OCI-LY1 (cell line): Measurements from ENCODE around the gene BTBD6.

Experiments used
- H2AFZ ChIP-seq: fragments of 200-600 bp; sonication (generic), shearing (Covaris generic); 2 replicates; pipeline ENCODE4 v1.6.0; 2014; ENCODE audit warnings: antibody characterized with exemption, mild to moderate bottlenecking, low read length
- H3F3A ChIP-seq: fragments of 200-600 bp; sonication (generic), shearing (Covaris generic); 2 replicates; pipeline ENCODE4 v1.6.0; 2014; ENCODE audit warnings: mild to moderate bottlenecking, antibody characterized with exemption, low read length, moderate library complexity; ENCODE audit not compliant: insufficient read depth
- H3K27ac ChIP-seq: fragments of 200-600 bp; sonication (generic); 2 replicates; pipeline ENCODE4 v1.5.1; 2014; ENCODE audit warnings: low read length, mixed run types, mild to moderate bottlenecking, low read depth; ENCODE audit not compliant: poor library complexity, severe bottlenecking
- H3K27me3 ChIP-seq: fragments of 200-600 bp; sonication (generic); 2 replicates; pipeline ENCODE4 v1.6.0; 2014; ENCODE audit warnings: antibody characterized with exemption, mild to moderate bottlenecking, low read length, moderate library complexity; ENCODE audit not compliant: insufficient read depth
- H3K36me3 ChIP-seq: fragments of 200-600 bp; sonication (generic); 2 replicates; pipeline ENCODE4 v1.6.1; 2014; ENCODE audit warnings: mild to moderate bottlenecking, antibody characterized with exemption, low read length, moderate library complexity, mixed read lengths; ENCODE audit not compliant: insufficient read depth
- H3K4me1 ChIP-seq: fragments of 200-600 bp; sonication (generic); 2 replicates; pipeline ENCODE4 v1.5.1; 2014; ENCODE audit warnings: mild to moderate bottlenecking, low read length, moderate library complexity; ENCODE audit not compliant: insufficient read depth, severe bottlenecking
- H3K4me2 ChIP-seq: fragments of 200-600 bp; sonication (generic), shearing (Covaris generic); 2 replicates; pipeline ENCODE4 v1.6.1; 2014; ENCODE audit warnings: low read length
- H3K4me3 ChIP-seq: fragments of 200-600 bp; sonication (generic); 2 replicates; pipeline ENCODE4 v1.5.1; 2014; ENCODE audit warnings: low read length, low read depth, mild to moderate bottlenecking, mixed read lengths; ENCODE audit not compliant: poor library complexity, severe bottlenecking
- H3K79me2 ChIP-seq: fragments of 200-600 bp; shearing (Covaris generic); 2 replicates; pipeline ENCODE4 v1.6.1; 2016; ENCODE audit warnings: mixed run types, low read length, mixed read lengths; ENCODE audit not compliant: insufficient read depth
- H3K9ac ChIP-seq: fragments of 200-600 bp; sonication (generic), shearing (Covaris generic); 2 replicates; pipeline ENCODE4 v1.6.1; 2014; ENCODE audit warnings: mild to moderate bottlenecking, low read length, mixed read lengths
- H3K9me2 ChIP-seq: fragments of 200-600 bp; sonication (generic), shearing (Covaris generic); 2 replicates; pipeline ENCODE4 v1.6.1; 2014; ENCODE audit warnings: low read depth, mild to moderate bottlenecking, low read length, mixed read lengths
- H3K9me3 ChIP-seq: fragments of 200-600 bp; shearing (Covaris generic); 2 replicates; pipeline ENCODE4 v1.6.1; 2014; ENCODE audit warnings: low read length, mixed read lengths
- H4K20me1 ChIP-seq: fragments of 200-600 bp; sonication (generic), shearing (Covaris generic); 2 replicates; pipeline ENCODE4 v1.6.0; 2016; ENCODE audit warnings: mild to moderate bottlenecking, low read length; ENCODE audit not compliant: insufficient read depth
- EZH2 ChIP-seq: fragments of 200-600 bp; sonication (generic), shearing (Covaris generic); IDR thresholded peaks from 2 replicates; pipeline ENCODE4 v1.8.0; 2017; ENCODE audit warnings: borderline replicate concordance, mixed run types, mild to moderate bottlenecking, antibody characterized with exemption, low read length, moderate library complexity, mixed read lengths
- TF ChIP-seq, protein P1 (sequence below): fragments of 200-600 bp; sonication (generic), shearing (Covaris generic); IDR thresholded peaks from 2 replicates; pipeline ENCODE4 v1.5.1; 2017; ENCODE audit warnings: mild to moderate bottlenecking, antibody characterized with exemption, low read length, moderate library complexity, mixed read lengths

The BTBD6 gene

DNA sequence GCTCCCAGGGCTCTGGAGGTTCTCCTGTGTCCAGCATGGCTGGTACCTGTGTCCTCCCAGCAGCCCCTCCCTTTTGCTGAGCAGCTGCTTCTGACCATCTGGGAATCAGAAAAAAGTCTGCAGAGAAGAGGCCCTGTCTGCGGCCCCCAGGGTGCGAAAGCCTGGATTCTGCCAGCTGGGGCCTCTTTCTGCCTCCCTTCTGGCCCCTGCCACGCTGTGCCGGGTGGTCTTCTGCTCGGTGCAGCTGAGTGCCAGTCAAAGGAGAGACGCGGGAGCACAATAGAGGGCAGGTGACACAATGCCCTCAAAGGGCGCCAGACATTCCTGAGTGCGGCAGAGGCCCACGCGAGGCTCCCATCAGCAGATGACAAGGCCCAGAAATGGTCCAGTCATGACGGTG lies 12.6 kb downstream of the BTBD6 start:
- Histone ChIP-seq H3K4me1 (peaks cover 3% of the 10 kb centered on the region), H2AFZ (no peak overlapping the region), H3K9me3 (no peaks in the 10 kb centered on the region), H3K4me2 (no peak overlapping the region), H4K20me1 (no peaks in the 10 kb centered on the region), H3K9ac (no peak overlapping the region), H3F3A (no peaks in the 10 kb centered on the region), H3K27me3 (no peaks in the 10 kb centered on the region), H3K9me2 (no peaks in the 10 kb centered on the region), H3K79me2 (no peaks in the 10 kb centered on the region), H3K4me3 (no peak overlapping the region), H3K36me3 (no peaks in the 10 kb centered on the region), H3K27ac (no peak overlapping the region)
- TF ChIP-seq, protein P1, sequence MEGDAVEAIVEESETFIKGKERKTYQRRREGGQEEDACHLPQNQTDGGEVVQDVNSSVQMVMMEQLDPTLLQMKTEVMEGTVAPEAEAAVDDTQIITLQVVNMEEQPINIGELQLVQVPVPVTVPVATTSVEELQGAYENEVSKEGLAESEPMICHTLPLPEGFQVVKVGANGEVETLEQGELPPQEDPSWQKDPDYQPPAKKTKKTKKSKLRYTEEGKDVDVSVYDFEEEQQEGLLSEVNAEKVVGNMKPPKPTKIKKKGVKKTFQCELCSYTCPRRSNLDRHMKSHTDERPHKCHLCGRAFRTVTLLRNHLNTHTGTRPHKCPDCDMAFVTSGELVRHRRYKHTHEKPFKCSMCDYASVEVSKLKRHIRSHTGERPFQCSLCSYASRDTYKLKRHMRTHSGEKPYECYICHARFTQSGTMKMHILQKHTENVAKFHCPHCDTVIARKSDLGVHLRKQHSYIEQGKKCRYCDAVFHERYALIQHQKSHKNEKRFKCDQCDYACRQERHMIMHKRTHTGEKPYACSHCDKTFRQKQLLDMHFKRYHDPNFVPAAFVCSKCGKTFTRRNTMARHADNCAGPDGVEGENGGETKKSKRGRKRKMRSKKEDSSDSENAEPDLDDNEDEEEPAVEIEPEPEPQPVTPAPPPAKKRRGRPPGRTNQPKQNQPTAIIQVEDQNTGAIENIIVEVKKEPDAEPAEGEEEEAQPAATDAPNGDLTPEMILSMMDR: no peak
- TF ChIP-seq EZH2: no peak

DNA sequence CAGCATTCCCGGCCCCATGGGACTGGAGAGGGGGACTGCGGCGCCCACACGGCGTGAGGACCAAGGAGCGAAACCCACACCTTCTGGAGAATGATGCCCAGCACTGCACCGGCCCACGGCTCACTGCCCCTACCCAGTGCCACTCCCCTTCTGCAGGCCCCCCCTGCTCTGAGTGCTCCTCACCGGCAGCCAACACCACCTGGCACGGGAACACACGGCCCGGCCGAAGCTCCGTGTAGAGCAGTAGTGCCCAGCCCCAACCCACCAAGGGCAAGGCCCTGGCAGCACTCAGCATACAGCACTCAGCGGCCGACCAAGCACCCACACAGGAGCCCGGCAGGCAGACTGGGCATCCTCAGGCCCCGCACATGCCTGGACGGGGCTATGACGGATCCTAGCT lies 13.4 kb downstream of the BTBD6 start:
- Histone ChIP-seq H2AFZ (no peak overlapping the region), H3K9me2 (no peaks in the 10 kb centered on the region), H3K9ac (no peak overlapping the region), H3K4me3 (no peak overlapping the region), H3F3A (no peaks in the 10 kb centered on the region), H3K79me2 (no peaks in the 10 kb centered on the region), H3K4me2 (no peak overlapping the region), H3K36me3 (no peaks in the 10 kb centered on the region), H3K4me1 (peaks cover 3% of the 10 kb centered on the region), H4K20me1 (no peaks in the 10 kb centered on the region), H3K9me3 (no peaks in the 10 kb centered on the region), H3K27ac (no peak overlapping the region), H3K27me3 (no peaks in the 10 kb centered on the region)
- TF ChIP-seq, protein P1: no peak
- no peak for TF ChIP-seq EZH2

DNA sequence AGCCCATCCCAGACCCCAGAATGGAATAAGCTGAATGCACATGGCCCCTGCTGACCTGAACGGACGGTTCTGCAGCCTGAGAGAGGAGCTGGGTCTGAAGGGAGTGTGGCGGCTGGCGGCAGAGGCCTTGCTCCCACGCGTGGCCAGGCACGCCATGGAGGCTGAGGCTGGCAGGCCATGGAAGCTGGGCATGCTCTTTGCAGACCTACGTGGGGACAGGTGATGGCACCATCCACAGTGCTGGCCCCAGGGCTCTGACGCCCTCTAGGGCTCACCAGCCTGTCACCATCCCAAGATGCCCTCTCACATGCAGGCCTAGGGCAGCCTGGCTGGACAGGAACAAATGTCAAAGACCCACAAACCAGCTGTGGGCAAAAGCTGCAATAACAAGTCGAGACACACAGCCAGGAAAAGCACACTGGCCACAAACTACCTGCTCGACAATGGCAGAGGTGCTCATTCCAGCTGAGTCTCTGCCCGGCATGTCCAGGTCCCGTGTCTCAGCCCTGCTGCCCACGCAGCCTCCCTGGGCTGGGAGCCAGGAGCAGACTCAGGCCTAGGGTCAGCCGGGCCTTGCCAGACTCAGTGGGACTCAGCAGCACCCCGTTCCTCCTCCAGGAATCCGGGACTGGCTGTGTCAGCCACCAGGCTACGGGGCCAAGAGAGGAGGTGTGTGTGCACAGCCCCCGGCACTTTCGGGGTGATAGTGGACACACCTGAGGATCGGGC lies 19.7 kb downstream of the BTBD6 start:
- TF ChIP-seq, protein P1: no peak; the same call in 1 of the 2 replicates
- TF ChIP-seq EZH2: no peak
- H3K9ac ChIP-seq: no peak overlapping the region
- H3K9me3 ChIP-seq: no peaks in the 10 kb centered on the region
- no peaks in the 10 kb centered on the region for H3K27me3 ChIP-seq
- H3F3A ChIP-seq: no peaks in the 10 kb centered on the region
- H4K20me1 ChIP-seq: no peaks in the 10 kb centered on the region
- no peak overlapping the region for H3K27ac ChIP-seq
- no peaks in the 10 kb centered on the region for H3K9me2 ChIP-seq
- no peak overlapping the region for H3K4me2 ChIP-seq
- no peak overlapping the region for H2AFZ ChIP-seq
- no peaks in the 10 kb centered on the region for H3K79me2 ChIP-seq
- H3K4me1 ChIP-seq: peaks cover 3% of the 10 kb centered on the region
- H3K36me3 ChIP-seq: no peaks in the 10 kb centered on the region
- H3K4me3 ChIP-seq: no peak overlapping the region
